Putamen (tissue), 1 donor: ENCODE measurements around the gene SLC7A9.

Experiments used
- DNase-seq: peaks from one replicate; pipeline ENCODE4 v3.0.0-alpha.2; 2016; ENCODE audit warnings: low spot score

SLC7A9 gene

DNA sequence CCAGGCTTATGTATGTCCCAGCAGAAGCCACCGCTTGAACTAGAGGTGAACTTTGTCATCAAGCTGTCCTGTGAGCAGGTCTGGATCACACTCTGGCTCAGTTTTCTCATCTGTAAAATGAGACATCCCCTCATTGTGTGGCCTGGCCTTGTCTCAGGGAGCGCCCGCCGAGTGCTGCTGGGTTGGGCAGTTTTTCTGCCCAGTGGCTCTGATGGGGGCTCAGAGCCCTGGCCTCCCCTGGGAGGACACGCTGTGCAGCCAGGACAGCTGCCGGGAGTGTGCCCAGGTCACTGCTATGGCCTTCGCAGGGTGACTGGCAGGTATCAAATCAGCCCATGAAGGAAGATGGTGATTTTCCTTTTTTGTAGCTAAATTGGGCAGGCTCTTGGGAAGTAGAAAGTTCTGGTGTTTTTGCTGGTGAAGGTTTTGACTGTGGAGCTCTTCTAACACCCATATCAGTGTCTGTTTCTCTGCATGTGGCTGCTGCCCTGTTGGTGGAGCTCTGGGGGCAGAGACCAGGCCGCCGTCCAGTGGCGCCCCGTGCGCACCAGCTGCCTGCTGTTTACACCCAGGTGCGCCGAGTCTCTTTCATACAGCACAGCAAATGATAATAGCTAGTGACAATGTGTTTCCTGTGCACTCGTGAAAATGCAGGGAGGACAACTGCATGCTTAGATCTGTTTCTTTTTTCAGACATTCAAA, 40.8 kb downstream of the SLC7A9 start:
- DNase-seq = no peak

DNA sequence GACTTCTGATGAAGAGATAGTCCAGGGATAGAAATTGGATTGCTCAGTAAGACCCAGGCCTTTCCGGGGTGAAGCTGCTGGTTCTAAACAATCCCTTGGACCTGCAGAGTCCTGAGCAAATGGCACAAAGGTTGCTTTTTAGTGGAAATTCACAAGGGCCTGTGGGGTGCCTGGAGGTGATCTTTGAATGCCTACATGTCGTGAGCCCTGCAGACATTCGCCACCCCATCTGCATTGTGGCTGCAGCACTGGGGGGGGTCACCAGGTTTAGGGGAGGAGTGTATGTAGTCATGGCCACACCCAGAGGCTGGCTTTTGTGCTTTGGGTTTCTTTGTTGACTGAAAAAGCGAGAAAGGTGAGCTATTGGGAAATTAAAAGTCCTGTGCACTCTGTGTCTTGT, 41.4 kb downstream of the SLC7A9 start:
- no peak for DNase-seq

DNA sequence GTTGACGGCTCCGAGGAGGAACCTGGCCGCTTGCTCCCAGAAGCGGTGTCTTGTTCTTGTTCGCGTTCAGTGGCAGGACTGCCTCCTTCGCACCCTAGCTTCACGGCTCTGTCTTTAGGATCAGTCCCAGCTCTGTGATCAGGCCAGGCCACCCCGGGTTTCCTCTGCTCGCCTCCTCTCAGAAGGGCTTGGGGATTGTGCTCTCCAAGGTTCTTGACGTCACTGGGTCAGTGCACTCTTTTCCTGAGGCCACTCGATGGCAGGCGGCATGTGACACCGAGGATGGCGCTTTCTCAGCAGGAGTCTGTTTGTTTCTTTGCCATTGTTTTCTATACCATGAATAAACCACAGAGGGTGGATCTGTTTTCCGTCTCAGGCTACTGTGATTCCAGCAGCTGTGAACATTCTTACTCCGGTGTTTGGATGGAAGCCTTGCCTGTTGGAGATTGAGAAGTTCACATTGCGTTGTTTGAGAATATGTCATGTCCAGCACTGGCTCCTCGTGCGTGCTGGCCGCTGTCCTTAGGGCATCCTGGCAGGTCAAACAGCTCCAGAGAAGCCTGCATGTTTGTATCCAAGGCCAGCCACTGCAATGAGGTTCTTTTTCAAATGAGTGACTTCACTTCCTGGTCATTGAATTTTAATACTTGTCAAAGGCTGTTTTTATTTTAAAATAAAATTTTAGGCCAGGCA, 44.5 kb downstream of the SLC7A9 start:
- no peak for DNase-seq

DNA sequence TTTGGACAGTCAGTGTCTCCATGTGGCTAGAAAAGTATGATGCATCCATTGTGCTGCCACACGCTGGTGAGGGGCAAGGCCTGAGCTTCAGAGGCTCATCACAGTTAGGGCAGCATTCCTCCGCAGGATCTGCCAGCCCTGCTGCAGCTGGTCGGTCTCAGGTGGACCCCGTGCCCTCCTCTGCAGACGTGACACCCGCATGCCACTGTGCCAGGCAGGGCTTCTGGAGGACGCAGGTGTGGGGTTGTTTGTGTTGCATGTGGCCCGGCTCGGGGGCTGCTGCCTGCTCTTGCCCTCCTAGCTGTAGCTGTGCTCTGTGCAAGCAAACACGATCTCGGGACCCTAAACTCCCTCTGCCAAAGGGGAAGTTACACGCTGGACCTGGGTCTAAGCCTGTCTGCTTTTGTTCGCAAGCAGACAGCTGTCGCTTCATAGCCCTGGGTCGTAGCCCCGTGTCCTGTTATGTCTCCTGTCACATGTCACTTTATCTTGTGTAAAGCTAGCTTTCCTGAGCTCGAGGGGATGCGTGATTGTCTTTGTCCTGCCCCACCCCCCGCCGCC, 45.3 kb downstream of the SLC7A9 start:
- no peak for DNase-seq

DNA sequence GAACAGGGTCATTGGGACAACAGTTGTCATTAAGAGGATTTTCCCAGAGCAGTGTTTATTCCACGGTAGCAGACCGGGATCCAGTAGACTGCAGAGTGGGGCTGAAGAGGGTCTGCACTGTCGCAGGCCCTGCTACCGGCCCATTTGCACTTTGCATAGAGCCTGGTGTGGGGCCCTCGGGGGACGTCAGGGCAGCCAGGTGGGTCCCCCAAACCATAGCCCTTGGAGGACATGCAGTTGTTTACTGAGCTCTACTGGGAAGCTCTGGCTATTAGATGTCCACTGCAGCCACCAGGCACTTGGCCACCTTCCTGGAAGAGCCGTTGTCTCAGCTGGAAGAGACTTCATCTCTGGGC, 45.8 kb downstream of the SLC7A9 start:
- no peak for DNase-seq

DNA sequence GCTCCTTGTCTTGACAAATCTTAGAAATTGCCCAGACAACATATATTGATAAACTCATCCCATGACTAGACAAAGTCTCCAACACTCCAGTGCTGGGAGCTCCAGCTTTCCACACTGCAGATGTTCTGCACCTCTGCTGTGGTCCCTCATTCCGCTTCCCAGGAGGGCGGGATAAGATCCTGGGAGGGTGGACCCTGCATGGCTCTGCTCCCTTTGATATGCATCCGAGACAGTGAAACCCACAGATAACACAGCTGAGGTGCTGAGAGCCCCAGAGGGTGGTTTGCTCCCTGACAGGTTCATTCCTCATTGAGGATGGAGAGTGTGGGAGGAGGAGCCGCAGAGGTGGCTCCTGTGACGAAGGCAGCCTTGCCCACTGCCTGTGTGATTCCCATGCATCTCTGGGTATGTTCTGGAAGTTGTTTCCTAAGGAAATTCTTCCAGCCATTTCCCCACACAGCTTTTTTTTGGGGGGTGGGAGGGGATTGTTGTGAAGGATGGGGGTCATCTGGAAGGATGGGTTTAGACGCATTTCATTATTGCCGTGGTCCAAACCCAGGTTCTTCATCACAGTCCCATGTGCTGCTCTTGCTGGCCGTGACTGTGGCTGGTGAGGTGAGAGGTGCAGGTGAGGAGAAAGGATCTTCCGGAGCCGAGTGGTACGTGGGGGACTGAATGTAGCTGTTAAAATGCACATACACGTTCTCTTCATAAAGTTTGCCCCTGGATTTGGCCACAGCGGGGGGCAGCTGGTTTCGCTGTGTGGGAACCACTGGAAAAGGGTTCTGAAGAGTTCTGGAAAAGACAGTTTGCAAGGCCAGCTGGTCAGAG, 46.4 kb downstream of the SLC7A9 start:
- no peak for DNase-seq

DNA sequence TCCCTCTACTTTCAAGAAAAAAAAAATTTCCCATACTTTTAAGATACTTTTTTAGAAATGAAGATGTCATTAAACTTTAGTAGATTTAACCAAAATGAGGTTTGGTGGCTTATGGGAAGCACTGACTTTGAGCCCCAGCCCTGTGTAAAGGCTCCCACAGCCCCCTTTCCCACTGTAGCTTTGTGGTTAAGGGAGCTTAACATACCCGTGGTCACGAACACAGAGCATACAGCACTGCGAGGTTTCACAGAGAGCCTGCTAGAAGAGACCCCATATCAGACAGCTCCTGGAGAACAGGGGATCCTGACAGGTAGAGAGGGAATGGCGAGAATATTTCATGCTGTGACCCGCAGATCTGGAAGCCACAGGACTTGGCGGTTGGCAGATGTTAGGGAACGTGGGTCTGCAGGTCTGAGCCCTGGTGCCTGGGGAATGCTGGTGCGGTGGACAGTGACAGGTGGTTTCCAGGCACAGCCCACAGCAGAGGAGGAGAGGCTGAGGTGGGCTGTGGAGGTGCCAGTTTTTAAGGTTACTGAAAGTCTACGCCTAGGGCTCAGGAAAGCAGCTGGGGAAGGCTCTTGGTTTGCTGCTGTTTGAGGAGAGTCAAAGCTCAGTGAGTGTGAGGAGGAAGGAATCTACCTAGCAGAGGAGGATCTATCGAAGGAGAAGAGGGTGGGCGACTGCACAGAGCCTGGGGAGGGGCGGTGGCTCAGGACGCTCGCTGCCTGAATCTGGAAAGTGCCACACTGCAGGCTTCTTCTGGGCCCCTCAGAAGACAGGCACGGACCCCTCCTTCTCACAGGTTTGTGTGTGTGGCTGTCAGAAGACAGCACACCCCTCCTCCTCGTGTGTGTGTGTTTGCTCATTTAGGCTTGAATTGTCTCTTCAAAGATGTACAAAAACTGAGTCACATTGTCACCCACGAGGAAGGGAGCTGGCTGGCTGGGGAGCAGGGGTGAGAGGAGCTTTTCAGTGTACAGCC, 49.9 kb downstream of the SLC7A9 start:
- peak; percentile 62 for DNase-seq

DNA sequence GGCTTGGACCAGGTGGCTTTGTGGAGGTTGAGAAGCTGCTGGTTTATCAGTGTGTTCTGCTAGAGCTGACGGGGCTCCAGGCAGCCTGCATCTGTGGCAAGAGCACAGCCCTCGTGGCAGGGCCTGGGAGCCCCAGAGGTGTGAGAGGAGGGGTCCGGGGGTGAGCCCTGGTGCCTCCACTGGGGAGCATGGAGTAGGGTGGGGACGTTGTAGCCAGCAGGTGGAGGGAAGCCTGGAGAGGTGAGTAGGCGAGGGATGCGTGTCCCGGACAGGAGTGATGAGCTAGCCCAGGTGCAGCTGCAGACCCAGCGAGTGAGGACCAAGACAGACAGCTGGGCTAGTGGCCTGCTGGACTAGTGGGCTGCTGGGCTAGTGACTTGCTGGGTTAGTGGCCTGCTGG, 51.0 kb downstream of the SLC7A9 start:
- DNase-seq = no peak

DNA sequence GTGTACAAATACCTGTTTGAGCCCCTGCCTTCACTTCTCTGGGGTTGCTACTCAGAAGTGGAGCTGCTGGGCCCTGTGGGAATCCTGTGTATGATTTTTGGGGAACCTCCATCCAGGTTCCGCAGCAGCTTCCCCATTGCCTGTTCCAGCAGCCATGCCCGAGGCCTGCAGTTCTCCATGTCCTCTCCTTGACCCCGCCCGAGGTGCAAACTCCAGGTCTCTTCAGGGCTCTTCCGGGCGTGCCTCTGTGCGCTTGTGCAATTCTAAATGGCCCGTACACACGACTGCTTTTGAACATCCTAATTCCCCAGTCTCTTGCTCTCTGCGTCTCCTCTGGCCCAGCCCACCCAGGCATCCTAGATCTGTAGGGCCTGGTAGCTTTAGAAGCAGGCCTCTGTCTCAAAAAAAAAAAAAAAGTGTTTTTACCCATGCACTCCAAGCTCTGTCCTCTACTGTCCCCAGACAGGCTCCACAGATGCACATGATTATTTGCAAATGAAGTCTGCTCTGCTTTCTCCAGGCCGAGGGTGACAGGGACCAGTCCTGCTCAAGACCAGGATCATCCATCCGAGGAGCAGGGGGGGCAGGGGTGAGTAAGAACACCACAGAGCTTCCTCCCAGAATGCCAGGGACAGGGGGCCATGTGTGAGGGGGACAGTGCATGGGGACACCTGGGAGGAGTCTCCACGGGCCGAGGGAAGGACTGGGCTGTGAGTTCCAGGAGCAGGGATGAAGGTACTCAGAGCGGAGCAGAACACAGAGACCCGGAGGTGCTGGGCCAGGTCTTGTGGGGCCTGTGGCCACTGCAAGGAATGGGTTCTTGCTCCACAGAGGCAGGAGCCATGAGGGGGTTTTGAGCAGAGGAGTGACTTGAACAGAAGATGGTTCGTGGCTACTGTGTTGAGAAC, 51.7 kb downstream of the SLC7A9 start:
- no peak for DNase-seq

DNA sequence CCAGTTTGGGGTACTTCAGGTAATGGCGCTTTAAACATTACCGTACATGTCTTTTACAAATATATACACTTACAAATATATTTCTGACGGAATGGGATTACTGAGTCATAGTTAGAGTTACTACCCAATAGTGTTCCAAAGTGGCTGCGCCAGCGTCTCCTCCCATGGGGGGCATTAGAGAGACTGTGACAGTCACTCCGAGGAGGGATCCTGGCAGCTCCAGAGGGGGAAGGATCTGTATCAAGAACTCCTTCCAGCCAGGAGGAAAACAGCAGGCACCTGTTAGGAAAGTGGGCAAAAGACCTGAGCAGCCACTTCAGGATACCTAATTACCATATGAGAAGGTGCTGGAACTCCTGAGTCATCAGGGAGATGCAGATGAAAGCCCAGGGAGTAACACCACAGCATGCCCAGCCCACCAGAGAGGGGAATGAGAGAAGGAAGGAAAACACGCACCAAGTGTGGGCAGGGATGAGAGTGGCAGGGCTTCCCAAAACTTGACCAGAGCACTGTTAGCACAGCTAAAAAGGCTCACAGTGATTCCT, 52.9 kb downstream of the SLC7A9 start:
- DNase-seq = no peak

DNA sequence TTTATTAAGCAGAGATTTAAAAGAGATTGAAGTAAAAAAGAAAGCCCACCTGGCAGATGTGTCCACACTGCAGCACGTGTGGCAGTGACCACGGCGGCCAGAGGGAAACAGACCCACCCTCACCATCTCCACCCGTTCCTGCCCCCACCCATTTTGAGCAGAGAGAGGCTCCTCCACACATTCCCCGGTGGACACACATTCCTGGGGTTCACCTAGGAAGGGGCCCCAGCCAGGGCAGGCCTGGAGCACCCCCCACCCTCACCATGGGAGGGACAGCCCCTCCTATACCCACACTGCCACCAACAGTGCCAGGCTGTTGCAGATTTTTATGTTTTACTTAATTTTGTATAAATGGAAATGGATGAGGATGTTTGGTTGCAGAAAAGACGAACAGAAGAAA, 54.9 kb downstream of the SLC7A9 start:
- DNase-seq = no peak

DNA sequence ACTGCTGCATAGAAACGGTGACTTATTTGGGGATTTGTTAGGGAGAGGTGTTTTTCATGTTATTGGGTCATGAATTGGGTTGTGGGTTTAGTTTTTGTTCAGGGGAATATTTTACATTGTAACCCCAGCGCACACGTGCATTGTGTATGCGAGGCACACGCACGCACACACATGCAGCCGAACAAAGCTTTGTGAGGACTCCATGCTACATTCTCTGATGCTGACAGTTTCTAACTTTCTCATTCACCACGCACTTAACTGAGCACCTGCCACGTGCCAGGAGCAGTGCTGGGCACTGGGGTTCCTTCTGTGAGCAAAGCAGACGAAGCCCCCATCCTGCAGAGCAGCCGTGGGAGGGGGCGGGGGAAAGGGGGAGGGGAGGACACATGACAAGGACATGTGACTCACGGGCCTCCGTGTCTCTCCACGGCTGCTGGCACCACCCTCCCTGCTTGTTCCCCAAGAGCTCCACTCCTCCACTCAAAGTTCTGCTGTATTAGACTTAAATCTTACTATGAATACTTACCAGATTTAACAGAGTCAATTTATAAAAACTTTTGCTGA, 55.6 kb downstream of the SLC7A9 start:
- DNase-seq = peak; percentile 44

DNA sequence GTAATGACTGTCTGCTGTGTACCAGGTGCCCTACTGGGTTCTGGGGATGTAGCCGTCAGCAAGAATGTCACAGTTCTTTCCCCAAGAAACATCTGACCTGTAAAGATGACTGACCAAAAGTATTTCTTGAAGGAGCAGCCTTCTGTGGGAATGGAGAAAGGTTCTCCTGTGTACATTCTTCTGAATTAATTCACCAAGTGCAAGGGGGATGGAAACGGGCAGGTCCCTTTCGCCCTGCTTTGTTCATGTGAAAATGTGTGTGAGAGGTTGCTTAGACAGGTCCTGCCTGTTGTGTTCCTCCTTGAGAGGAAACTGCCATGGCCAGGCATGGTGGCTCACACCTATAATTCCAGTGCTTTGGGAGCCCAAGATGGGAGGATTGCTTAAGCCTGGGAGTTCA, 57.0 kb downstream of the SLC7A9 start:
- no peak for DNase-seq

DNA sequence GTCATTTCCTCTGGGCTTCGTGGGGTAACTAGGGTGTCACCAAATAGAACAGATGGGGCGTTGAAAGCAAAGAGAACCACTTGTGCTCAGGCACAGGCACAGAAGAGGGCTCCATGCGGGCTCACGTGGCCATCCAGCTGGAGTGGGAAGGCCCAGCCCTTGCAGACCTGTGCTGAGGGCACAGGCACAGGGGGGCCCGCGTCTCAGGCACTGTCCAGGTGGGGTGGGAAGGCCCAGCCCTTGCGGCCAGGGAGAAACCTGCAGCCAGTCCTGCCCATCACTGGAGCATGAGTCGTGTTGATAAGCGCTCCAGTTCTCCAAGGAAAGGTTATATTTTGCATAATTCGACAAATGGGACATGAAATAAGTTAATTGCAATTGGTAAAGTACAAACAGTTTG, 57.5 kb downstream of the SLC7A9 start:
- no peak for DNase-seq

DNA sequence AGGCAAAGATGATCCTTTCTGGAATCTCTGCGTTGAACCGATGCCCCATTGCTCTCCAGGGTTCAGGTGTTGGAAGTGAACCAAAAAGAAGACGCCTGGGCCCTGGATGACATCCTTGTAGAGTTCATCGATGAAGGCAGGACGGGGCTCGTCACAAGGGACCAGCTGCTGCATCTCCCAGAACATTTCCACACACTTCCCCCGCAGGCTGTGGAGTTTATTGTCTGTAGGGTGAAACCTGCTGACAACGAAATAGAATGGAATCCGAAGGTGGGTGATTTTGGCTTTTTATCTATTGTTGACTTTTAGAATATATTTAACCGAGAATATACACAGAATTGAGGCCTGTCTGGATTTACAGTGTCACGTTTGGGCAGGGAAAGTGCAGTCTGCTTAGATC, 58.4 kb downstream of the SLC7A9 start:
- no peak for DNase-seq

DNA sequence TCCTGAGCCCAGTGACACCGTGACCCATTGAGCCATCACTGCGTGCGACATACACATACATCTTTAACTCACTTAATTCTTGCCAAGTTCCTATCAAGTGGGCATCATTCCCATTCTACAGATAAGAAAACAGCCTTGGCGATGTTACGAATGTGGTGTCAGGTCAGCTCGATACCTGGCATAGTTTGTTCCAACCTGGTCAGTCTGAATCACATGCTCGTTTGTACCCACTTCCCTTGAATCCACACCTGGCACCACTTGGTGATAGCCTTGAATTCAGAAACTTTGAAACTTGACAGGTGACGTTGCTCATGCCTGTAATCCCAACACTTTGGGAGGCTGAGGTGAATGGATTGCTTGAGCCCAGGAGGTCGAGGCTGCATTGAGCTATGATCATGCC, 59.1 kb downstream of the SLC7A9 start:
- no peak for DNase-seq

DNA sequence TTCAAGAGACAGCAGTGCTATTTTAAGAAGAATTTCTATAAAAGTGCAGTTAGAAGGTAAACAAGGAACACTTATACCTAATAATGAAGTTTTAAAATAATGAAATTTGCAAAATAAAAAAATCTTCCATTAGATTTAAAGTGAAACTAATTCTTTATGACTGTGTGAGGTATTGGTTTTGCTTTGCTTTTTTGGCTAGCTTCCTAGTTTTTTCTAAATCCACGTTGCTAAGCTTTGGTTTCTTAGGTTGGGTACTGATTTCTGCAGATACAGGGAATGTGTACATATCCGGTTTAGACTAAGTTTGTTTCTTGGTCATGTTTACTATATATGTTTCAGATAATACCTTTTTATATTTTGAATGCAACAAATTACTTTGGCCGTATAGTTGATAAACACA, 59.8 kb downstream of the SLC7A9 start:
- DNase-seq = no peak

DNA sequence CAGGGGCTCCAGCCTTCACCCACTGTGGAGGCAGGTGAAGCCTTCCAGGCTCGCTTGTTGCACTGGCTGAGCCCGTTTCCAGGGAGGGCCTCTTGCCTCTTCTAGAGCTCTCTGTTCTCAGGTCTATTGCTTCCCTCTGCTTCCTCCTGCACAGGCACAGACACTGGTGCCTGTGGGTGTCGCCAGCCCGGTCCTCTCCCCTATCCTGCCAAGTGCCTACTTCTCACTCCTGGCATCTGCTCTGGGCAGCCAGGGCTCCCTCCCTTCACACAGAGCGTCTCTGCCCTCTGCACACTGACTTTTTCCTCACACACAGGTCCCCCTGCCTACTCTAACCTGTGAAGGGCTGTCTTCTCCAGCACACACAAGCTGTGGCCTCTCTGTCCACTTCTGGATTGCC, 60.3 kb downstream of the SLC7A9 start:
- no peak for DNase-seq

DNA sequence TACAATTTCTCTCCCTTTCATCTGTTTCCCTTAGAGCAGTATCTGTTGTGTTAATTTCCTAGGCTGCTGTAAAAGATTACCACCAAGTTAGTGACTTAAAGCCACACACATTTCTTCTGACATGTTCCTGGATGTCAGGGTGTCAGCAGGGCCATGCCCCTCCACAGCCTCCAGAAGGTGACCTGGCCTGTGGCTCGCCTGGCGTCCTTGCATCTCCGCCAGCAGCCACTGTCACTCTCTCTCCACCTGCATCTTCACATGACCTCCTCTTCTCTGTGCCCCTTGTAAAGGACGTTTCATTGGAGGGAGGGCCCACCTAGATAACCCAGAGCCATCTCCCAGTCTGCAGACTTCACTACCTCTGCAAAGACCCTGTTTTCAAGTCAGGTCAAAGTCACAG, 61.3 kb downstream of the SLC7A9 start:
- no peak for DNase-seq

DNA sequence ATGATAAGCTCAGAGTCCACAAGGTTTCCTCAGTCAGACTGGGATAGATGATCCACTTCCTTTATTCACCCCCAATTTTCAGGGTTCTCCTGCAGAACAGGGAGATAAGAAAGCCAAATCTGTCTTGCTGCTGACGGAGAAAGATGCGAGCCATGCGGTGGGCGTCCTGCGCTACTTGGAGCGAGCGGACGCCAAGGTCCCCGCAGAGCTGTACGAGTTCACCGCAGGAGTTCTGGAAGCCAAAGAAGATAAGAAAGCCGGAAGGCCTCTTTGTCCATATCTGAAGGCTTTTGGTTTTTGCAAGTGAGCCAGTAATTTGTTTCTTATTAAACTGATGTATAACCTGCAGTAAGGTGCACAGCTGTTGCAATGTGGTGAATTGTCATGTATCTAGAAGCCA, 66.7 kb downstream of the SLC7A9 start:
- DNase-seq = no peak
